Upper lobe of right lung (tissue), 1 donor: Measurements from ENCODE around the gene RAB20. TPM values are rescaled to one million over a fixed set of nuclear protein-coding genes. Genes with fewer than 3 reads are reported as not detected.
A peak's percentile ranks its signal among the peaks of the same experiment; 100 is the strongest.

Experiments
- ATAC-seq: fragments of 200-7000 bp; cut with Tn5 transposase; one replicate; pipeline ENCODE4 v1.9.1; 2020; ENCODE audit warnings: mild to moderate bottlenecking, moderate library complexity
- DNase-seq: peaks from one replicate; pipeline ENCODE4 v3.0.0-alpha.2; 2020
- H3K27ac ChIP-seq: fragments of 200-600 bp; one replicate; pipeline ENCODE4 v1.8.0; 2022
- H3K27me3 ChIP-seq: fragments of 200-600 bp; one replicate; pipeline ENCODE4 v1.8.0; 2022; ENCODE audit warnings: mild to moderate bottlenecking
- H3K36me3 ChIP-seq: fragments of 200-600 bp; one replicate; pipeline ENCODE4 v1.8.0; 2022
- H3K4me1 ChIP-seq: fragments of 200-600 bp; one replicate; pipeline ENCODE4 v1.8.0; 2022
- H3K4me3 ChIP-seq: fragments of 200-600 bp; one replicate; pipeline ENCODE4 v1.8.0; 2022; ENCODE audit warnings: mild to moderate bottlenecking
- H3K9me3 ChIP-seq: fragments of 200-600 bp; one replicate; pipeline ENCODE4 v1.8.0; 2022
- CTCF ChIP-seq: fragments of 200-600 bp; IDR thresholded peaks from one replicate; pipeline ENCODE4 v1.8.0; 2022; ENCODE audit warnings: antibody characterized with exemption
- intact Hi-C: fragments of 100-400 bp; cut with DNase I; formaldehyde crosslinking; loops from one replicate; pipeline ENCODE4 v1.11.0; 2022
- total RNA-seq: library from RNA; stranded (reverse); fragmentation: NEBNext Ultra II Directional; extraction: Animal tissue kit (Norgen Biotek cat#: 25700); gene quantifications from one replicate; pipeline ENCODE4 v1.2.1, GENCODE V29; 2021
- donor health status: DM: no; HTN: yes; CAD: no; lungs with severe emphysema.

Gene RAB20
- total RNA-seq, 1 donor from 2014 or later: 52.4 TPM

- no peaks in the 10 kb centered on the region for H3K4me1 ChIP-seq
- no peaks in the 10 kb centered on the region for H3K9me3 ChIP-seq
- peak overlapping the region; percentile 30 for H3K27ac ChIP-seq
- H3K4me3 ChIP-seq: no peak overlapping the region
- intact Hi-C loops: no loop called here
- no peaks in the 10 kb centered on the region for H3K27me3 ChIP-seq
- TF ChIP-seq CTCF: no peak
- DNase-seq: no peak
- peaks cover 43% of the 10 kb centered on the region for H3K36me3 ChIP-seq
- no peak for ATAC-seq
Measured at GRCh38 chr13:110480161-110480560, 81.4 kb downstream of the RAB20 start.

GRCh38 chr13:110479648-110480047 is 81.9 kb downstream of the RAB20 start:
- no peak for ATAC-seq
- H3K36me3 ChIP-seq: peaks cover 38% of the 10 kb centered on the region

GRCh38 chr13:110479215-110479545 is 82.3 kb downstream of the RAB20 start:
- TF ChIP-seq CTCF: no peak
- Histone ChIP-seq H3K4me3 (no peak overlapping the region), H3K9me3 (no peaks in the 10 kb centered on the region), H3K27ac (no peak overlapping the region), H3K4me1 (no peaks in the 10 kb centered on the region), H3K36me3 (peaks cover 33% of the 10 kb centered on the region), H3K27me3 (no peaks in the 10 kb centered on the region)
- ATAC-seq (no peak), DNase-seq (no peak)
- intact Hi-C loops: no loop called here

More at GRCh38 chr13:110479648-110480047, 81.9 kb downstream of the RAB20 start:
- no peak for TF ChIP-seq CTCF
- no peak overlapping the region for H3K4me3 ChIP-seq
- no peaks in the 10 kb centered on the region for H3K27me3 ChIP-seq
- intact Hi-C loops: no loop called here
- no peaks in the 10 kb centered on the region for H3K9me3 ChIP-seq
- H3K27ac ChIP-seq: no peak overlapping the region
- DNase-seq: no peak
- no peaks in the 10 kb centered on the region for H3K4me1 ChIP-seq

GRCh38 chr13:110478405-110479214 is 82.9 kb downstream of the RAB20 start:
- Histone ChIP-seq H3K9me3 (no peaks in the 10 kb centered on the region), H3K4me1 (no peaks in the 10 kb centered on the region), H3K27me3 (no peaks in the 10 kb centered on the region), H3K4me3 (no peak overlapping the region), H3K27ac (no peak overlapping the region), H3K36me3 (peaks cover 34% of the 10 kb centered on the region)
- intact Hi-C loops: no loop called here
- ATAC-seq: peak; percentile 6
- TF ChIP-seq CTCF: no peak
- no peak for DNase-seq

GRCh38 chr13:110477706-110478245 is 83.7 kb downstream of the RAB20 start:
- Histone ChIP-seq H3K36me3 (peaks cover 37% of the 10 kb centered on the region), H3K27ac (no peak overlapping the region), H3K9me3 (no peaks in the 10 kb centered on the region), H3K27me3 (no peaks in the 10 kb centered on the region), H3K4me1 (no peaks in the 10 kb centered on the region), H3K4me3 (no peak overlapping the region)
- DNase-seq (no peak), ATAC-seq (no peak)
- TF ChIP-seq CTCF: no peak
- intact Hi-C loops: no loop called here
